HCT116 (cell line): ENCODE data around the gene CSTPP1.

ENCODE experiments used
- CTCF ChIP-seq, 3 experiments: fragments of 200-600 bp in 1 of 3; sonication (generic) in 1 of 3; IDR thresholded peaks in 2 of 3; conservative IDR thresholded peaks in 1 of 3; 2 replicates each; pipeline ENCODE4 v1.5.1; 2012 to 2017; ENCODE audit warnings: low read depth in 2 of 3, low read length in 2 of 3, antibody characterized with exemption in 1 of 3, borderline replicate concordance in 1 of 3, control low read depth in 1 of 3, mild to moderate bottlenecking in 1 of 3, mixed read lengths in 1 of 3, mixed run types in 1 of 3, moderate library complexity in 1 of 3; ENCODE audit not compliant: insufficient read depth in 1 of 3
- EGR1 ChIP-seq: IDR thresholded peaks from 2 replicates; pipeline ENCODE4 v1.6.1; 2012; ENCODE audit warnings: low read depth
- EZH2 ChIP-seq: fragments of 200-600 bp; sonication (generic); IDR thresholded peaks from 2 replicates; pipeline ENCODE4 v1.6.1; 2017; ENCODE audit warnings: antibody characterized with exemption, mixed run types
- POLR2A ChIP-seq: IDR thresholded peaks from 2 replicates; pipeline ENCODE4 v1.7.0; 2011; ENCODE audit warnings: borderline replicate concordance; ENCODE audit not compliant: insufficient read depth, insufficient read length; ENCODE audit errors: extremely low read depth
- RAD21 ChIP-seq: IDR thresholded peaks from 2 replicates; pipeline ENCODE4 v1.6.1; 2012; ENCODE audit warnings: low read depth, mild to moderate bottlenecking
- REST ChIP-seq: IDR thresholded peaks from 2 replicates; pipeline ENCODE4 v1.6.1; 2012; ENCODE audit warnings: low read depth
- SP1 ChIP-seq: IDR thresholded peaks from 2 replicates; pipeline ENCODE4 v1.6.1; 2012; ENCODE audit warnings: low read depth
- SRF ChIP-seq: IDR thresholded peaks from 2 replicates; pipeline ENCODE4 v1.6.1; 2012; ENCODE audit warnings: low read depth
- YY1 ChIP-seq: IDR thresholded peaks from 2 replicates; pipeline ENCODE4 v1.6.1; 2011; ENCODE audit warnings: low read length, low read depth, moderate library complexity, mild to moderate bottlenecking; ENCODE audit not compliant: insufficient replicate concordance; ENCODE audit errors: extremely low read depth
- ZFX ChIP-seq: fragments of 450-650 bp; IDR thresholded peaks from 2 replicates; pipeline ENCODE4 v1.6.1; 2017

- TF ChIP-seq YY1 (no peak), SP1 (no peak), CTCF (IDR thresholded peaks at IDR 0.05 in 2 of 3, conservative IDR thresholded peaks at IDR 0.05 in 1 of 3; ENCODE audit: borderline replicate concordance in 1 of 3, insufficient read depth in 1 of 3, low read depth in 2 of 3, low read length in 2 of 3) (no peak), ZFX (no peak), RAD21 (no peak), POLR2A (no peak), EZH2 (no peak), EGR1 (no peak), SRF (no peak), REST (no peak)
Observed at GRCh38 chr11:46972343-46972742, 35.8 kb downstream of the CSTPP1 start.
